SHP77 (cell line): ENCODE measurements around the gene ANAPC16.
"Not testable (repeated sequence)": the region's sequence is repeated elsewhere in the genome, so short reads cannot be mapped to it uniquely, and the experiment has no call there.

Source experiments
- DNase-seq, 2 experiments: peaks; one replicate each; lab custom pipeline; 2025; lab: John Stamatoyannopoulos, UW

Gene ANAPC16

GRCh38 chr10:72263613-72264241, 47.9 kb downstream of the ANAPC16 start:
- DNase-seq, result peak; percentile 56 to 68

GRCh38 chr10:72264536-72264935, 48.7 kb downstream of the ANAPC16 start:
- DNase-seq, result no peak

GRCh38 chr10:72265508-72265907, 49.7 kb downstream of the ANAPC16 start:
- no peak for DNase-seq

DNA sequence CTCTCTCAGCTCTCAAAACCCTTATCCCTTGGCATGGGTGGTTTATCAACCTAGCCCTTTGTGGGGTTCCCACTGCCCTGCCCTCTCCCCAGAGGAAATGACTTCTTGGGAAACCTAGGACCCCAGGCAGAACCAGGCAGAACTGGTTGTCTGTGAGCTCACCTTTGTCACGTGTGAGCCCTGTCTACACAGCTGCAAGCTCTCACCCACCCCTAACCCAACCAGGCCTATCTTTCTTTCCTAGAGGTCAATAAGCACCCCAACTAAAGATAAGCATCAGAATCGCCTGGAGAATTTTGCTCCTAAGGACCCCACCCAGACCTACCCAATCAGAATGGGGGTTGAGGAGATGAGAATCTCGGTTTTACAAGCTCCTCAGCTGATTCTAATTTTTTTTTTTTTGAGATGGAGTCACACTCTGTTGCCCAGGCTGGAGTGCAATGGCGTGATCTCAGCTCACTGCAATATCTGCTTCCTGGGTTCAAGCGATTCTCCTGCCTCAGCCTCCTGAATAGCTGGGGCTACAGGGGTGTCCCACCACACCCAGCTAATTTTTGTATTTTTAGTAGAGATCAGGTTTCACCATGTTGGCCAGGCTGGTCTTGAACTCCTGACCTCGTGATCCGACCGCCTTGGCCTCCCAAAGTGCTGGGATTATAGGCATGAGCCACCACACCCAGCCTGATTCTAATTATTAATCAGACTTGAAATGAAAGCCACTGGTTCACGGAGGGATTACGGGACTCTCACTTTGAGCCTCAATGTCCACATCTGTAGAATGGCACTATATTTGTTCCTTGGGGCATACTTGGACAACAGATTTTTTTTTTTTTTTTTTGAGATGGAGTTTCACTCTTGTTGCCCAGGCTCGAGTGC, 50.4 kb downstream of the ANAPC16 start:
- no peak for DNase-seq

- no peak for DNase-seq
Measured at GRCh38 chr10:72267381-72267780, 51.6 kb downstream of the ANAPC16 start.

- no peak for DNase-seq
Measured at GRCh38 chr10:72267819-72268399, 52.1 kb downstream of the ANAPC16 start.

DNA sequence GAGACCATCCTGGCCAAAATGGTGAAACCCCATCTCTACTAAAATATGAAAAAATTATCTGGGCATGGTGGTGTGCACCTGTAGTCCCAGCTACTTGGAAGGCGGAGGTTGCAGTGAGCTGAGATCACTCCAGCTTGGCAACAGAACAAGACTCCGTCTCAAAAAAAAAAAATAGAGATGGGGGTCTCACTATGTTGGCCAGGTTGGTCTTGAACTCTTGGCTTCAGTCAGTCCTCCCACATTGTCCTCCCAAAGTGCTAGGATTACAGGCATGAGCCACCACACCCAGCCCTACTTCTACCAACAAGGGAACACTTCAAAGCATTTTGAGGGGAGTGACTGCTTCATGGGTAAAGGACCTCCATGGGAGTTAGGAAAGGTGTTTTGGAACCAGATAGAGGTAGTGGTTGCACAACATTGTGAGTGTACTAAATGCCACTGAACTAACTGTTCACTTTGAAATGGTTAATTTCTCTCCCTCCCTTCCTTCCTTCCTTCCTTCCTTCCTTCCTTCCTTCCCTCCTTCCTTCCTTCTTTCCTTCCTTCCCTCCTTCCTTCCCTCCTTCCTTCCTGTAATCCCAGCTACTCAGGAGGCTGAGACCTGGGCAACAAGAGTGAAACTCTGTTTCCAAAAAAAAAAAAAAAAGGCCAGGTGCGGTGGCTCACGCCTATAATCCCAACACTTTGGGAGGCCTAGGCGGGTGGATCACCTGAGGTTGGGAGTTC, 52.8 kb downstream of the ANAPC16 start:
- DNase-seq, result not testable (repeated sequence)

DNA sequence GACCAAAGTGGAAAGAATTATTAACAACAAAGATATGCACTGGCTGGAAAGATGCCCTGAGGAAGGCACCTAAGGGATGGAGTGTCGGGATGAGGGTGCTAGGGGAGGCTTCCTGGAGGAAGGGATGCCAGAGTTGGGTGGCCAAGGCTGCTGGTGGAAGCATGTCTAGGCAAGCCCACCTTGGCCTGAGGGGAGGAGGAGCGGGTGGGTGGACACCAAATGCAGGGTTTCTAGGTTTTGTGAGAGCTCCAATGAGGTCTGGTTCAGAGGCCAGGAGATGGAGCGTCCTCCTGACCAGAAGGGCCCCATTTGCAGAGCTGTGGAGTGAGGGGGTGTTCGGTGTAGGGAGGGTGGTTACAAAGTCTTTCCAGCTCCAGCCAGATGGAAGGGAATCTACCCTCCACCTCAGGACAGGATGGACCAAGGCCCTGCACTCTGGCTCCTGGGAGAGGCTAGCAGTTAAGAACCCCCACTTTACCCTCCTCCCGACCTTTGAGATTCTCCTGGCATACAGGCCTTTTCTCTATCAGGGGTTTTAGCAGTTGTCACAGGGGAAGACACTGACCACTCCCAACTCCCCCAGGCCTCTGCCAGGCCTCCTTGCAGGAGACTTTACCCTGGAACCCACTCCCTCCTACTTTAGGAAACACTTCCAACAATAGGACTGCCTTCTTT, 54.9 kb downstream of the ANAPC16 start:
- DNase-seq, result no peak

DNA sequence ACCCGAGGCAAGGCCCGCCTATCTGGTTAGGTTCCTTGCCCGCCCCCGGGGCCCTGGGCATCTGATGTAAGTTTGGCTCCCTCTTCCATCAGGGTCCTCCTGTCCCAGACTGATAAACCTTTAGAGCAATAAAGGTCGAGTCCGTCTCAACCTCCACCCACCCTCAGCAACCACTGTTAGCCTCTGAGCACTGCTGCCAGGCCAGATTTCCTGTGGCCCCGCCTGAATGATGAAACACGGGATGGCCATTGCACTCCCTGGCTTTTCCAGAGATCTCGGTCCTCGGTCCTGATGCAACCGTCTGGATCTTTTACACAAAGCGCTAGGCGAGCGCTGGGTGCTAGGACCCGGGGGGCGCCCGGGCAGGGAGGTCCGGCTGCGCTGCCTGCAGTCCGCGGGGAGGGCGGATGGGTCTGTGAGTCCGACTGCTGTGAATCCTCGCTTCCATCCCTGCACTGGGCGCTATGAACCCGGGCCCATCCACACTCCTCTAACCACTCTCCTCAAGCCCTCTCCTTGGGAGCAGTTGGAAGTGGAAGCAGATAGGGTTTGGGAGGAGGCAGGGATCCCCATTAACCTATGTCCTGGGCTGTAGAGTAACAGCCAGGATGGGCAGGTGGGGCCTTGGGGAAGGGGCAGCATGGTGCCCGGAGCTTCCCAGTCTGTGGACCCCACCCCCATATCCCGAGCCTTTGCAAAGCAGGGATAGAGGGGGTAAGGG, 57.0 kb downstream of the ANAPC16 start:
- peak; percentile 75 to 80 for DNase-seq

DNA sequence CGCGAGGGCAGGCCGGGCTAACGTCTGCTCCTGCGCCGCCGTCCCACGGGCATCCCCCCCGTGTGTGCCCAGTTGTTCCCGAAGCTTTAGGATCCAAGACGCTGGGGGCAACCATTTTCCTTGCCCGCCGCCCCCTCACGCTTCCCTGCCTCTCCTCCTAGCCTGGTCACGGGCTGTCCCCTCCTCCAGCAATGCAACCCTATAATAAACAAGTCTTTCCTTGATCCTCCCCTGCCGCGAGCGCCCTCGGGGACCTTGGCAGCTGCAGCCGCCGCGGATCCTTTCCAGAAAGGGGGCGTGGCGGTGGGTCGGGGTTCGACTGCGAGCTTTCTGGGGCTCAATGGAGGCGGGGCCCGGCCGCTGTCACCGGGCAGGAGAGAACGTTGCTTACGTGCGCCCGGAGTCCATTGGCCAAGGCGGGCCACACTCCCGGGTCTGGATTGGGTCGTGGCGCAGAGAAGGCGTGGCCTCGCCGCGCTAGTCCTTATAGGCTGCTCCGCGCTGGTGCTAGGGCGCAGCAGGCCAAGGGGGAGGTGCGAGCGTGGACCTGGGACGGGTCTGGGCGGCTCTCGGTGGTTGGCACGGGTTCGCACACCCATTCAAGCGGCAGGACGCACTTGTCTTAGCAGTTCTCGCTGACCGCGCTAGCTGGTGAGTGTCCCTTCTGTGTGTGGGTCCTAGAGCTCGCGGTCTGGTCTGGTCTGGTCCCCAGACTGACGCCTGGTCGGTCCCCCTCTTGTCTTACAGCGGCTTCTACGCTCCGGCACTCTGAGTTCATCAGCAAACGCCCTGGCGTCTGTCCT, 57.8 kb downstream of the ANAPC16 start, which contains the start of gene DDIT4:
Gene DDIT4 (plus strand): TSS at position 515 of the 803 bp plus-strand sequence. CDS start 293 bp downstream, outside the sequence.
- DNase-seq, result peak; percentile 84 to 86

DNA sequence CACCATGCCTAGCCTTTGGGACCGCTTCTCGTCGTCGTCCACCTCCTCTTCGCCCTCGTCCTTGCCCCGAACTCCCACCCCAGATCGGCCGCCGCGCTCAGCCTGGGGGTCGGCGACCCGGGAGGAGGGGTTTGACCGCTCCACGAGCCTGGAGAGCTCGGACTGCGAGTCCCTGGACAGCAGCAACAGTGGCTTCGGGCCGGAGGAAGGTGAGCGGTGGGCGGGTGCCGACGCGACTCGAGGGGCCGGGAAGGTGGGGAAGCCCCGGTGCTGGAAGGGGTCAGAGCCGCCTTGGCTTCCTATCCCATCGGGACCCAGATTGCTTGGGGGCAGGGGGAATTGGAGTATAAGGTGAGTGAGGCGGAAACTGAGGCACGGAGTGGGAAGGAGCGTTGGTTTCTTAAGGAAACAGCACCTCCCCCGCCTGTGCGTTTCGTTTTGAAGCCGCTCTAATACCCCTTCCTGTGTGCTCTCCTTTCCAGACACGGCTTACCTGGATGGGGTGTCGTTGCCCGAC, 58.5 kb downstream of the ANAPC16 start:
- no peak for DNase-seq

DNA sequence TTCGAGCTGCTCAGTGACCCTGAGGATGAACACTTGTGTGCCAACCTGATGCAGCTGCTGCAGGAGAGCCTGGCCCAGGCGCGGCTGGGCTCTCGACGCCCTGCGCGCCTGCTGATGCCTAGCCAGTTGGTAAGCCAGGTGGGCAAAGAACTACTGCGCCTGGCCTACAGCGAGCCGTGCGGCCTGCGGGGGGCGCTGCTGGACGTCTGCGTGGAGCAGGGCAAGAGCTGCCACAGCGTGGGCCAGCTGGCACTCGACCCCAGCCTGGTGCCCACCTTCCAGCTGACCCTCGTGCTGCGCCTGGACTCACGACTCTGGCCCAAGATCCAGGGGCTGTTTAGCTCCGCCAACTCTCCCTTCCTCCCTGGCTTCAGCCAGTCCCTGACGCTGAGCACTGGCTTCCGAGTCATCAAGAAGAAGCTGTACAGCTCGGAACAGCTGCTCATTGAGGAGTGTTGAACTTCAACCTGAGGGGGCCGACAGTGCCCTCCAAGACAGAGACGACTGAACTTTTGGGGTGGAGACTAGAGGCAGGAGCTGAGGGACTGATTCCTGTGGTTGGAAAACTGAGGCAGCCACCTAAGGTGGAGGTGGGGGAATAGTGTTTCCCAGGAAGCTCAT, 59.0 kb downstream of the ANAPC16 start:
- DNase-seq, result no peak

- no peak for DNase-seq
Measured at GRCh38 chr10:72275351-72276012, 59.7 kb downstream of the ANAPC16 start.

DNA sequence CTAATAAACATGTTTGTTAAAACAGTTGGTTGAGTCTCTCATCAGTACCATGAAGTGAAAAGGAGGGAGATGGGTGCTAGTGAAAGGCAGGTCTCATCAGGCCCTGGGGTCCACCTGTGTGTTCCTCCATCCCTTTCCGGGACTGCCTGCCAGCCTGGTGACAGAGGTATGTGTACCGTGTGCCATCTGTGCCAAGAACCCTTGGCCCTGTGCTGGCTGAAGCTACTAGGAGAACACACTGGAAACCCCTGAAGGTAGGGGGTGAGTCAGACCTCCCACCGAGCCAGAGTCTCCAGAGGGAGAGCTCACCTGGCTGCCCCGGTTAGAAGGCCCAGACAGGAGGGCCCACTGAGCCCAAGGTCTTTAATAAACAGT, 60.2 kb downstream of the ANAPC16 start:
- DNase-seq, result no peak

DNA sequence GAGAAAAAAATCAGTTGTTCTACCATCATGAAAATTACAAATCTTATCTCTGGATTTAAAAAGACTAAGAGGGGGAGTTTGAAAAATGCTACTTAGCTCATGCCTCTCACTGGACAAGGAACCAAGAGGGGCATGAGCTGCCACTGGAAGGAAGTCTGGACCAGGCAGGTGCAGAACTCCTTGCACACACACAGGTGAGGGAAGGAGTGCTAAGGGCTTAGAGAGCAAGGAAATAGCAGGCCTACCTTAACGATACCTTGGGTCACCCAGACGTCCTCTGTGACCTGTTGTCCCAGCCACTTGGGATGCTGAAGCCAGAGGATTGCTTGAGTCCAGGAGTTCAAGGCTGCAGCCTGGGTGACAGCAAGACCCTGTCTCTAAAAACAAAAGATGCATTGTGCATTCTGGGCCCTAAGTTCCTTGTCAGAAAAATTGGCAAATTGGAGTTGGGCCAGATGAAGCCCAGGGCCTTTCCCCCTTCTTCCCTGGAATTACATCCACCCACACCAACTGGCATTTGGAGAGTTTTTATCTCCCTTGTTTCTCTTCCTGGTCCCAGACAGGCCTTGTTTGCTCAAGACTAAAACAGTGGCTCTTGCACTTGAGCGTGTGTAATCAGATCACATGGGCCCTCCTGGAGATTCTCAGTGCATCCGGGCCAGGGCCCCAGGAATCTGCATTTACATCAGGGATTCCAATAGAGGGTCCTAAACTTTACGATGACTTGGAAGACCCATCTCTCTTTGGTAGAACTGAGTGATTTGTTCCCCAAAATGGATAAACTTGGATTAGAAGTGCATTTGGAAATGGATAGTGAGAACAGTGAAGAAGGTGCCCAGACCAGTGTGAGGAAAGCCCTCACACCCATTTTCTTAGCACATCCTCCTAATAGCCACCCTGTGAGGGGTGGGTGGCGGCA, 60.9 kb downstream of the ANAPC16 start:
- no peak for DNase-seq

GRCh38 chr10:72277340-72277995, 61.7 kb downstream of the ANAPC16 start:
- no peak for DNase-seq

- DNase-seq, result no peak
Measured at GRCh38 chr10:72277996-72278667, 62.3 kb downstream of the ANAPC16 start.
